NCI-H187 treated with DMSO at 0.1 percent for 48 hours (cell line): ENCODE measurements around the gene CSK.

ENCODE experiments used
- DNase-seq: peaks from one replicate; lab custom pipeline; 2025; lab: John Stamatoyannopoulos, UW

Gene CSK

GRCh38 chr15:74826364-74826819 lies 44.5 kb downstream of the CSK start, which contains the start of gene CPLX3:
TSS of gene CPLX3 (plus strand) at chr15:74826627. CDS start at chr15:74826704, 77 bp downstream.
- DNase-seq: no peak

- DNase-seq: no peak
These were observed 45.0 kb downstream of the CSK start for GRCh38 chr15:74826921-74827320.

- no peak for DNase-seq
These were observed 45.7 kb downstream of the CSK start for GRCh38 chr15:74827614-74828013.

GRCh38 chr15:74828835-74829234 lies 47.0 kb downstream of the CSK start:
- no peak for DNase-seq

GRCh38 chr15:74829486-74829885 lies 47.6 kb downstream of the CSK start:
- DNase-seq: no peak

- no peak for DNase-seq
These were observed 48.1 kb downstream of the CSK start for GRCh38 chr15:74829991-74830390.

- no peak for DNase-seq
These were observed 49.0 kb downstream of the CSK start for GRCh38 chr15:74830868-74831267.

GRCh38 chr15:74831813-74832495 lies 50.1 kb downstream of the CSK start:
- DNase-seq: no peak

GRCh38 chr15:74832826-74833225 lies 50.9 kb downstream of the CSK start:
- DNase-seq: no peak

GRCh38 chr15:74833376-74834107 lies 51.7 kb downstream of the CSK start:
- DNase-seq: no peak

- DNase-seq: no peak
These were observed 53.5 kb downstream of the CSK start for GRCh38 chr15:74835312-74835823.

- no peak for DNase-seq
These were observed 55.0 kb downstream of the CSK start for GRCh38 chr15:74836846-74837245.

GRCh38 chr15:74837482-74838136 lies 55.7 kb downstream of the CSK start:
- DNase-seq: no peak

GRCh38 chr15:74838137-74838516 lies 56.2 kb downstream of the CSK start:
- no peak for DNase-seq

- no peak for DNase-seq
These were observed 57.1 kb downstream of the CSK start for GRCh38 chr15:74838746-74839525.

- no peak for DNase-seq
These were observed 57.9 kb downstream of the CSK start for GRCh38 chr15:74839526-74840395.

GRCh38 chr15:74840851-74841775 lies 59.2 kb downstream of the CSK start:
- no peak for DNase-seq

GRCh38 chr15:74841891-74842373 lies 60.1 kb downstream of the CSK start:
- DNase-seq: no peak

GRCh38 chr15:74842581-74843444 lies 60.9 kb downstream of the CSK start, which contains the start of gene ULK3:
TSS of gene ULK3 (minus strand) at chr15:74843156. CDS start at chr15:74843105, 51 bp downstream.
- DNase-seq: peak; percentile 76
